Ovary (tissue), 3 donors: Measurements from ENCODE around the gene PCBP3.

Experiments used
- CTCF ChIP-seq, 3 donors: fragments of 450-650 bp in 2 of 3; fragments of 200-600 bp in 1 of 3; IDR thresholded peaks; one replicate each; pipeline versions ENCODE4 v1.5.1 to v1.8.0; 2016 to 2022; ENCODE audit warnings: antibody characterized with exemption in 3 of 3, mild to moderate bottlenecking in 1 of 3
- EP300 ChIP-seq: sonication (generic); formaldehyde crosslinking; IDR thresholded peaks from one replicate; pipeline ENCODE4 v1.6.1; 2017; ENCODE audit warnings: antibody characterized with exemption
- POLR2A ChIP-seq: fragments of 450-650 bp; IDR thresholded peaks from one replicate; pipeline ENCODE4 v1.6.1; 2017; ENCODE audit warnings: antibody characterized with exemption, mild to moderate bottlenecking, moderate library complexity
- donor health status: DM: no; HTN: no; CAD: no.

- TF ChIP-seq CTCF (IDR thresholded peaks at IDR 0.05): no peak
- no peak for TF ChIP-seq POLR2A
- no peak for TF ChIP-seq EP300
Measured at GRCh38 chr21:45965084-45965809, 321.7 kb downstream of the PCBP3 start.
